HG02798 (cell line): ENCODE measurements around the gene LCE3D.

ENCODE experiments used
- ATAC-seq: cut with Tn5 transposase; IDR thresholded peaks from one replicate; pipeline ENCODE4 v1.9.1; 2021; ENCODE audit warnings: mild to moderate bottlenecking; ENCODE audit not compliant: unreplicated experiment, poor library complexity

Gene LCE3D

DNA sequence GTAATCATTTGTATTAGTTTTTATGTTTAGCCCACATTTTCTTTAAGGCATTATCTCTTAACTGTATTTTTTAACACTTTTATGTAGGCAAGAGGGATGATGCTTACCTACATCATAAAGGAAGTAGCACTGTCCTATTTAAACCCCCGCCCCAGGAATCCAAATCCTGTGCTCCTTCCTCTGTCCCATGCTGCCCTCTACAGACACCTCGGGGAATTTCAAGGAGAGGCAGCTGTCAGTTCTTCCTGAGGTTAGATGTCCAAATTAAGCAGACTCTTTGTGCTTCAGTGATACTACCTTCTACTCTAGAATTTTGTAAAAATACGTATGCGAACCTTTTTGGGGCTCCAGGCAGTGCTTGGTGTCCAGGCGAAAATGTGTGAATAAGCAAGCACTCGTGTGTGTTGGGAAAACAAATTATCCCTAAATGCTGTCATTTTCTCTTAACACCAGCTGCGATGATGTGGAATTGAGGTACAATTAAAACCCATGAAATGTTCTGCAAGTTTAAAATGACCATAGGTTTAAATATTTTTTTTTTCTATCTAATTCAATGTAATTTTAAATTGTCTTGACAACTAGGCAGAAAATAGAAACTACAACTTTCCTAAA, 46.9 kb downstream of the LCE3D start:
- ATAC-seq: no peak
